SIG-M5 treated with dmso at 0.1 percent for 504 hours (cell line): ENCODE data around the gene SPATS2L.
A peak's percentile ranks its signal among the peaks of the same experiment; 100 is the strongest.

Experiments used
- DNase-seq: peaks from one replicate; lab custom pipeline; 2025; ENCODE audit not compliant: unreplicated experiment; lab: John Stamatoyannopoulos, UW

The SPATS2L gene

DNA sequence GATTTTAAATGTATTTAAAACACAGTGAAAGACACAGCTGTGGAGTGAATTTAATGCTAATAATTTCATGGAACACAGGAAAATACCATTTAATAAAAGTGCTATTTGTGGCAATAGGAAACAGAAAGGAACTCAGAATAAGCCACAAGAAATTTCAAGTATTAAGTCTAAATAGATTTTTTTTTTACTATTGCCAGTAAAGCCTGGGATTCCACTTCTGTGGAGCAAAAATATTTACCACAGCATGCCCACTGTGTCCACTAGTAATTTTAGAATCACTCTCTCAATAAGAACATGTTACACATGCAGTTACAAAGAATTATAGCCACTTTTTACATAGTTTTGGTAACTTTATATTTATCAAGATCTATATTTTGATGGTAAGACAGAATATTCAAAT, 186.2 kb downstream of the SPATS2L start:
- no peak for DNase-seq

- DNase-seq = no peak
Measured at GRCh38 chr2:200494048-200494447, 187.6 kb downstream of the SPATS2L start.

DNA sequence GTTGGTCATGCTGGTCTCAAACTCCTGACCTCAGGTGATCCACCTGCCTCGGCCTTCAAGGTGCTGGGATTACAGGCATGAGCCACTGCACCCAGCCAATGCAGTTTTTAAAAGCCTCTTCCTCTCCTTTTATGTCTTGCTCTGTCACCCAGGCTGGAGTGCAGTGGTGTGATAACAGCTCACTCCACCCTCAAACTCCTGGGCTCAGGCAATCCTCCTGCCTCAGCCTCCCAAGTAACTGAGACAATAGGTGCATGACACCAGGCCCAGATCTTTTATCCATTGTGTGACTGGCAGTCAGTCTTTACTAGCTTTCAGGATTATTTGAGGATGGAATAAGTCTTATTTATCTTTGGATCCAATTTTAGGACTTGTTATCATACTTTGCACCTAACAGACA, 190.2 kb downstream of the SPATS2L start:
- no peak for DNase-seq

- no peak for DNase-seq
Measured at GRCh38 chr2:200498402-200499162, 192.1 kb downstream of the SPATS2L start.

DNA sequence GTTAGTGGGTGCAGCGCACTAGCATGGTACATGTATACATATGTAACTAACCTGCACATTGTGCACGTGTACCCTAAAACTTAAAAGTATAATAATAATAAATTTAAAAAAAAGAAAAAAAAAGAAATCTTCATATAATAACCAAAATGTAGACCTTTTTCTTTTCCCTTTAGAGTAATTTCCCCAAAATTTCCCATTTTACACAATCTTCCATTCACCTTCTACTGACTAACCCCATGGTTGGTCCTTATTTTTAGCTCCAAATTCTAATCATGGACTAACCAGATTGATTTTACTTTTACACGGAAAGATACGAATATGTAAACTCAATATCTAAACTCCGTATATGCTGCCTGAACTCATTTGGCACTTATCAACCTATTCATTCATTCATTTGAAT, 195.7 kb downstream of the SPATS2L start:
- no peak for DNase-seq

GRCh38 chr2:200506679-200507078, 200.2 kb downstream of the SPATS2L start:
- DNase-seq = no peak

DNA sequence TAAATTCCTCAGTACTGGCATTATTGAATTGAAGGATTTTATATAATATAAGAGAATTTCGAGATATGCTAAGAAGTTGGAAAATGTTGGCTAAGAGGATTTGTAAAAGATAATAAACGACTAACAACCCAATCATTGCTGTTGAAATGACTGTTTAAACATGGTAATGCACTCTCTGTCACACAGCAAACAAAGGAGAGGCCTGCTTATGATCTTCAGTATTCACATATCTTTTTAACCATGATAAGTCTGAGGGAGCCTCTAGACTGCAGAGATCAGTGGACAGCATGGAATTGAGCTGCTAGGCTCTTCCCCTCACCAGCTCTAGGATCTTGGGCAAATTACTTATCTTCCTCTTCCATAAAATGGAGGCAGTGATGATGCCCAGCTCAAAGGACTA, 200.7 kb downstream of the SPATS2L start:
- DNase-seq = no peak

DNA sequence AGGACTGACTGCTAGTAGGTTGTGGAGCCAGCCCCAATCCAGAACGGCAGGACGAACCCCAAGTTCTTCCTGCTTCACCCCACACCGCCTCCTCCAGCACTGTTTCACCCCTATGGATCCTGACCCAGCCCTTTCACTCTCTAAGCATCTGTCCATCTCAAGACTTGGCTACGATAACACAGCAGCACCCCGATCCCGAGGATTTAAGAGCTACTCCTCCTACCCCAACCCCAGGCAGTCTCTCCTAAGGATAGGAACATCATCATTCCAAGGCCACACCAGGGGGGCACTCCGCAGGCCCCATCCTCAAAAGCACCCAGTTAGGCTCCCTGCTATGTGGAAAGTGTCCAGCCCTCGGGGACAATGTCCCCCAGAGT, 202.7 kb downstream of the SPATS2L start:
- DNase-seq = no peak

DNA sequence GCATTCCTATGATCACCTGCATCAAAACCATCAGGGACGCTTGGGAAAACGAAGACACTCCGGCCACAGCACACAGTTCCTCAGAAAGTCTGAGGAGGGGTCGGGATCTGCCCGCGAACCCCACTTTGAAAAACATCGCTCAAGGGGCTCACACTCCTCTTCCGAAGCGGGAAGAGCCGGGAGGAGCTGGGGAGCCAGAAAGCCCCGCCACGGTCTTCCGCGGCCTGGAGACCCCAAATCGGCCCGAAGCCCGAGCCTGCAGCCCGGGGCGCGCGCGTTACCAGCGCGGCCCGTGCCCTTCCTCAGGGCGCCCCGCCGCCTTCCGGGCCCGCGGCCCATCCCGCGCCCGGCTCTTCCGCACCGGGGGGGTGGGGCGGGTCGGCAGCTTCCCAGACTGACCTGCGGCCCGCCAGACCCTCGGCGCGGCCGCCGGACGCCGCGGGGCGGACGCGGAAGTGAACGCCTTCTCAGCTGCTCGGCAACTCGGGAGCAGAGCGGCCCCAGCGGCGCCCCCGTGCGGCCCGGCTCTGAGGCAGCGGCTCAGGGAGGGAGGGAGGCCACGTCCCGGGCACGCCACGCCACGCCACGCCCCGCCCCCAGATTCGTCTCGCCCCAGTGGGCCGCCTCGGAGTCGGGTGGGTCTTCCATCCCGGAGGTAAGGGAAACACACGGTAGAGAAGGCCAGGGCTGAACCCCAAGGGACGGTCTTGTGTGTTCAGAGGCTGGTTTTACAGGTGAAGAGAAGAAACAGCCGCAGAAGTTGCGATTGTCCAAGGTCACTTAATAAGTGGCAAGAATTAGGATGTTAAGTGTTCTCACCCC, 203.3 kb downstream of the SPATS2L start, which contains the start of gene KCTD18:
KCTD18 (minus strand) TSS at position 457 of the 822 bp plus-strand sequence. CDS start 3,052 bp downstream, outside the sequence.
- DNase-seq = peak; percentile 85

DNA sequence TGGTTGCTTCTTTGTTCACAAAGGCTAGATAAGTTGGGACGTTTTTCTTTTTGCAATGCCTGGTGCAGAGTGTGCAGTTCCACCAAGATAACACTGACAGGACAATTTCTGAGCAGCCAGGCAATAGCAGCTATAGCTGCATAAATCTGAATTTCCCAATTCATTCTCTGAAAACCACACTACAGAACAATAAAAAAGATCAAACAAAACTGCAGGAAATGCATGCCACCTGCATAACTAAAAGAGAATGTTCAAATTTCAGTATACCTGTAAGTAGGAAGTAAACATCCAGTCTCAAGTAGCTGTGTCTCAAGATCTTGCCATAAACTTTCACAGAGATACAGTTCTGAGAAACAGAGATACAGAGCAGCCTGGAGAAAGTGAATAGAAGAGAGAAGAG, 208.7 kb downstream of the SPATS2L start:
- DNase-seq = no peak

GRCh38 chr2:200523158-200523557, 216.7 kb downstream of the SPATS2L start:
- DNase-seq = no peak

GRCh38 chr2:200523604-200524003, 217.1 kb downstream of the SPATS2L start:
- no peak for DNase-seq

DNA sequence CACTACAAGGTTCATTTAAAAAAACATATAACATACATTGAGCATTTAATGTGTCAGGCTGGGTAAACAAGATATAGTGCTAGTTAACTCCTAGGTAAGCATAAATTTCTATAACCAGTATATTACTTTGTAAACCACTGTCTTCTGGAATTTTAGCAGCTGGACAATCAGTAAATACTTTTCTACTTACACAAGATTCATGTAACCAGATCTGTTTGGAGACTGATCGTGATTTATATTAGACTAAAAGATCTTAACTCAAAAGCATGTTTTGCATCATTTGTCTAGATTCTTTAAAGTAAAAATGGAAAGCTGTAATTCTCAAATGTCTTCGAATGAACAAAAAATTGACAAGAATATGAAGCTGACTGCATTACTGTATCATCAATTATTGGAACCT, 218.6 kb downstream of the SPATS2L start:
- no peak for DNase-seq

DNA sequence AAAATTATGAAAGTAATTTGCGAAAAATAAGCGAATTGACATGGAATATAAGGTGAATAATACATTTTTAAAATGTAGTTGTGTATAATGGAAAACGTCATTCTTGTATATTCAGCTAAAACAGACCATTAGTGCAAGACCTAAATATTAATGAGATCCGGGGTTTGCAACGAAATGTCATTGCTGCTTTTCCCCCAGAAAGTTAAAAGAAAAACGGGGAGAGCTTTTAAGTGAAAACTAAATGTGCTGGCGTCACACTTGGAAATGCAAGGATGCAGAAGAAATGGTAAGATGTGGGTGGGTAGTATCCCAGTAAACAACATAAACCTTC, 219.0 kb downstream of the SPATS2L start:
- no peak for DNase-seq

DNA sequence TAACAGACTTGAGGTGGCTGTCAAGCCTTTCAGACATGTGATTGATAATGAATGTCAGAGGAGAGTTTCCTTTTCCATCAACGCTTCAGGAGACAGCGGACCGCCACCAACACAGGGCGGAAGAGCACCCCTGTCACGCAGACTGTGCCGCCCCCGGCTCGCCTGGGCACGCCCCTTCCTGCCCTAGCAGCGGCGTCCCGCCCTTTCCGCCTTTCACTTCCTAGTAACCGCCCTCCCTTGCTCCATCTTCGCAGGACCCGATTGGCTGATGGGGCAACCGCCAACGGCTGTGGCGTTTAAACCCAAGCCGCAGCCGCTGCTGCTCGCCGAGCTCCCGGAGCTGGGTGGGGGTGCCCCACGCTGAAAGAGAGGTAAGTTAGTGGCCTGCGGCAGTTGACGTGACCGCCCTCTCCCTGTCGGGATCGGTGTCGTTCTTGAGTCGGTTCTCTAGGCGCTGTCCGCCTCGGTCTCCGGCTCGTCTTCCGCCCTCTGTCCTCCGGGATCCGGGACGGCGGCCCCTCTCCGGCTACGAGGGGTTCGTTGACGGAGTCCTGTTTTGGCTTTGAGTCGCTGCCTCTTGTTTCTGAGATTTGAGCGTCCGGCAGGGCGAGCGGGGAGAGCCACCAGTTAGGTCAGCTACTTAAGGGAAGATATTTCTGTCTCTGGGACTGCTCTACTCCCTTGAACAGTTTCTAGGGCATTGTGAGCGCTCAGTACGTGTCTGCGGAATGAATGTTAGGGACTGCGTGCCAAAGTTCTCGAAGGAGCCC, 219.6 kb downstream of the SPATS2L start, which contains the start of gene SGO2:
SGO2 (plus strand) TSS at position 326 of the 770 bp plus-strand sequence. CDS start 6,769 bp downstream, outside the sequence.
- peak; percentile 98 for DNase-seq

DNA sequence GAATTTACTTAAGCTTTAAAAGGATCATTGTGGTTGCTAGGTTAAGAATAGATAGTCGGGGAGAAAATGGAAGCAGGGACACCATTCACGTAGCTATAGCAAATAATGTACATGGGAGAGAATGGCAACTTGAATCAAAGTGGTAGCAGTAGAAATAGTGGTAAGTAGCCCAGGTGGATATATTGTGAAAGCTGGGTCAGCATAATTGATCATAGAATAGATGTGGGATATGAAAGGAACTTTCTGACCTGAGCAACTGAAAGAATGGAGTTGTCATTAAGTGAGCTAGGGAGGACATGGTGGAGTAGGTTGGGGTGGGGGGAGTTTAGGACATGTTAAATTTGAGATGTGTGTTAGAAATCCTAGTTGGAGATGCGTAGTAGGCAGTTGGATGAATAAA, 221.7 kb downstream of the SPATS2L start:
- no peak for DNase-seq
